OCI-LY3 (cell line): ENCODE measurements around the gene HS6ST2.
"Not testable (repeated sequence)": the region's sequence is repeated elsewhere in the genome, so short reads cannot be mapped to it uniquely, and the experiment has no call there.

ENCODE experiments used
- H2AFZ ChIP-seq: fragments of 200-600, 300-600 bp; shearing (Covaris generic); 2 replicates; pipeline ENCODE4 v1.6.0; 2014; ENCODE audit warnings: antibody characterized with exemption, low read depth, low read length
- H3K27ac ChIP-seq: fragments of 200-600, 300-600 bp; sonication (generic); 2 replicates; pipeline ENCODE4 v1.5.1; 2014; ENCODE audit warnings: mild to moderate bottlenecking, low read length, moderate library complexity, mixed read lengths
- H3K27me3 ChIP-seq: fragments of 200-600, 300-600 bp; sonication (generic); 2 replicates; pipeline ENCODE4 v1.6.1; 2014; ENCODE audit warnings: low read depth, low read length, mixed read lengths
- H3K36me3 ChIP-seq: fragments of 200-600, 300-600 bp; sonication (generic); replicated peaks from 2 replicates; pipeline ENCODE3; 2014; ENCODE audit warnings: low read depth, low read length, mixed read lengths
- H3K4me1 ChIP-seq: fragments of 300-600, 200-600 bp; sonication (generic); 2 replicates; pipeline ENCODE4 v1.6.1; 2014; ENCODE audit warnings: low read length, mixed read lengths
- H3K4me2 ChIP-seq: fragments of 200-600, 300-600 bp; sonication (generic); 2 replicates; pipeline ENCODE4 v1.6.1; 2014; ENCODE audit warnings: low read length, mixed read lengths
- H3K4me3 ChIP-seq: fragments of 300-600, 200-600 bp; sonication (generic); 2 replicates; pipeline ENCODE4 v1.5.1; 2014; ENCODE audit warnings: antibody characterized with exemption, mild to moderate bottlenecking, low read length, moderate library complexity
- H3K79me2 ChIP-seq: fragments of 300-600, 200-600 bp; shearing (Covaris generic); 2 replicates; pipeline ENCODE4 v1.6.1; 2014; ENCODE audit warnings: mild to moderate bottlenecking, low read length, mixed read lengths
- H3K9ac ChIP-seq: fragments of 300-600, 200-600 bp; shearing (Covaris generic); 2 replicates; pipeline ENCODE4 v1.6.0; 2014; ENCODE audit warnings: mild to moderate bottlenecking, low read length, moderate library complexity
- H3K9me3 ChIP-seq: fragments of 200-600, 300-600 bp; shearing (Covaris generic); 2 replicates; pipeline ENCODE4 v1.6.1; 2014; ENCODE audit warnings: low read length, mixed read lengths; ENCODE audit not compliant: insufficient read depth
- H4K20me1 ChIP-seq: fragments of 200-600, 300-600 bp; sonication (generic); 2 replicates; pipeline ENCODE4 v1.6.1; 2016; ENCODE audit warnings: low read length, mixed read lengths; ENCODE audit not compliant: insufficient read depth
- EZH2phosphoT487 ChIP-seq: fragments of 200-600 bp; shearing (Covaris generic); IDR thresholded peaks from 2 replicates; pipeline ENCODE4 v1.6.1; 2018; ENCODE audit warnings: antibody characterized with exemption, mixed run types, low read depth
- TF ChIP-seq, protein P1 (sequence below): fragments of 200-600, 300-600 bp; sonication (generic); IDR thresholded peaks from 2 replicates; pipeline ENCODE4 v1.5.1; 2014; ENCODE audit warnings: antibody characterized with exemption, low read length, low read depth

The HS6ST2 gene

DNA sequence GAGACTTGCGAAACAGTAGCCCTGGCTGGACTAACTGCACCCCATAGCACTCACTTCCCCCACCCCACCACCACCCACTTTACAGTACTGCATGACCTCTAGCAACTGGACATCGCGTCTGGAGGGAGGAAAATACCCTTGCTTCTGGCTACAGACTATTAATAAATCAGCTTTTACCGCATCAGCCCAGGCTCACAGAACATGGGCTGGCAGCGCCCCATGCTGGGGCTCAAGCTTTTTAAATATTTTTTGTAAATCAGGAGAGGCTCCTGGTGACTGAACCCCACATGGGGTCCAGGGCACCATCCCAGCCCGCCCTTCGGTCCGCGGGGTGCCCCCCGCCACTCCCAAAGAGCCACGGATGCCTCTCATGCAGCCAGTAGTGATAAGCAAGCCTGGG lies 2.7 kb downstream of the HS6ST2 start:
- Histone ChIP-seq H3K9ac (no peak overlapping the region), H3K79me2 (no peaks in the 10 kb centered on the region), H2AFZ (no peak overlapping the region), H3K4me3 (no peak overlapping the region), H3K27ac (no peak overlapping the region), H3K36me3 (no peaks in the 10 kb centered on the region), H3K4me1 (peaks cover 4% of the 10 kb centered on the region), H3K9me3 (no peaks in the 10 kb centered on the region), H3K27me3 (no peaks in the 10 kb centered on the region), H4K20me1 (no peaks in the 10 kb centered on the region), H3K4me2 (no peak overlapping the region)
- TF ChIP-seq EZH2phosphoT487: no peak
- TF ChIP-seq, protein P1, sequence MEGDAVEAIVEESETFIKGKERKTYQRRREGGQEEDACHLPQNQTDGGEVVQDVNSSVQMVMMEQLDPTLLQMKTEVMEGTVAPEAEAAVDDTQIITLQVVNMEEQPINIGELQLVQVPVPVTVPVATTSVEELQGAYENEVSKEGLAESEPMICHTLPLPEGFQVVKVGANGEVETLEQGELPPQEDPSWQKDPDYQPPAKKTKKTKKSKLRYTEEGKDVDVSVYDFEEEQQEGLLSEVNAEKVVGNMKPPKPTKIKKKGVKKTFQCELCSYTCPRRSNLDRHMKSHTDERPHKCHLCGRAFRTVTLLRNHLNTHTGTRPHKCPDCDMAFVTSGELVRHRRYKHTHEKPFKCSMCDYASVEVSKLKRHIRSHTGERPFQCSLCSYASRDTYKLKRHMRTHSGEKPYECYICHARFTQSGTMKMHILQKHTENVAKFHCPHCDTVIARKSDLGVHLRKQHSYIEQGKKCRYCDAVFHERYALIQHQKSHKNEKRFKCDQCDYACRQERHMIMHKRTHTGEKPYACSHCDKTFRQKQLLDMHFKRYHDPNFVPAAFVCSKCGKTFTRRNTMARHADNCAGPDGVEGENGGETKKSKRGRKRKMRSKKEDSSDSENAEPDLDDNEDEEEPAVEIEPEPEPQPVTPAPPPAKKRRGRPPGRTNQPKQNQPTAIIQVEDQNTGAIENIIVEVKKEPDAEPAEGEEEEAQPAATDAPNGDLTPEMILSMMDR: no peak

DNA sequence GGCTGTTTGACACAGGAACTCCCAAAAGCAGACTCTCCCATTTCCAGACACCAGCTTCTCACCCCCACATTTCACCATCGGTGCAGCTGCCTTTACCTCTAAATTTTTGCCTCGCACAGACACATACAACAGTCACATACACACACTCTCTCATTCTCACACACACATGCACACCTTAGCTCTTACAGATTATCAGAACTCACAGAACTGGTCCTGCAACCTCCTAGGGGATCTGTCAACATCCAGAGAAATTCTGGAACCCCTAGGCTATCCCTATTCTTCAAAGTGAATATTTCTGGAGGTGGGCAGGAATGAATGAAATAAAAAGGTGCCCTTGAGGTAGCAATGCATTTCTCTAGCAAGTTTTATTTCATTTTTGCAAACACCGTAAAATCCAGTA lies 4.1 kb downstream of the HS6ST2 start:
- H3K4me1 ChIP-seq: no peaks in the 10 kb centered on the region
- H3K9me3 ChIP-seq: no peaks in the 10 kb centered on the region

GRCh38 chrX:132953354-132953753 lies 5.1 kb downstream of the HS6ST2 start:
- TF ChIP-seq, protein P1: no peak
- no peak for TF ChIP-seq EZH2phosphoT487
- no peak overlapping the region for H3K4me2 ChIP-seq
- H3K27me3 ChIP-seq: no peaks in the 10 kb centered on the region
- no peaks in the 10 kb centered on the region for H3K4me1 ChIP-seq
- H3K79me2 ChIP-seq: no peaks in the 10 kb centered on the region
- H3K36me3 ChIP-seq: no peaks in the 10 kb centered on the region
- no peak overlapping the region for H3K9ac ChIP-seq
- no peaks in the 10 kb centered on the region for H4K20me1 ChIP-seq
- H3K4me3 ChIP-seq: no peak overlapping the region
- H2AFZ ChIP-seq: no peak overlapping the region
- no peak overlapping the region for H3K27ac ChIP-seq
- no peaks in the 10 kb centered on the region for H3K9me3 ChIP-seq

More for the DNA sequence above, 4.1 kb downstream of the HS6ST2 start:
- no peak overlapping the region for H3K27ac ChIP-seq
- H3K4me2 ChIP-seq: no peak overlapping the region
- no peak overlapping the region for H2AFZ ChIP-seq
- no peak overlapping the region for H3K4me3 ChIP-seq
- H3K27me3 ChIP-seq: no peaks in the 10 kb centered on the region
- H3K79me2 ChIP-seq: no peaks in the 10 kb centered on the region
- no peak overlapping the region for H3K9ac ChIP-seq
- H3K36me3 ChIP-seq: no peaks in the 10 kb centered on the region
- TF ChIP-seq, protein P1: no peak
- no peak for TF ChIP-seq EZH2phosphoT487
- no peaks in the 10 kb centered on the region for H4K20me1 ChIP-seq

DNA sequence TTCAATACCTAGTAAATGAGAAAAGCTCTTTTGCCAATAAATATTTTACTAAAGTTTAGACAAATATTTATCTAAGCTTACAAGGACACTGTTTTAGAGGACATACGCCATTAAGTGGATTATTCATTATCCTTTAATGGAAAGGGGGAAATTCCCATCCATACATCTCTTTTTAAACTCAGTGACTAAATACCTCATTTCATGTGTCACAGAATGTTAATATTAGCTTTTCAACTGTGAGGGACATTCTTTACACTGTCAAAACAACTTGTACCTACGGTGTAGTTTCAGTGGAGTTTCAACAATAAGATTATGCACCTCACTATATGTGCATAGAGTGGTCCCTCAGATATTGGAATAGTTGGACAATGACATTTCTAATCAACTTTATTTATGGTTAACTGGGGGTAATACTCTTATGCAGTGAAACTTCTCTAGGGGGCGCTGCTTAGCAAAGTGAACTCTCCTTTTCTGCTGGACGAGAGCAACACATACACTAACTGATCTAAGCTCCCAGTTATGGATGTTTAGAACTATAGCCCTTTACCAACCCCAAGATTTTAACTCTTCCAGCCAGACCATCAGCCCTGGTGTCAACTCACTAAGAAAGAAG lies 9.7 kb downstream of the HS6ST2 start:
- H2AFZ ChIP-seq: no peak overlapping the region
- no peaks in the 10 kb centered on the region for H4K20me1 ChIP-seq
- H3K4me2 ChIP-seq: no peak overlapping the region
- no peaks in the 10 kb centered on the region for H3K79me2 ChIP-seq
- TF ChIP-seq, protein P1: peak; percentile 41
- TF ChIP-seq EZH2phosphoT487: no peak
- no peak overlapping the region for H3K27ac ChIP-seq
- H3K27me3 ChIP-seq: no peaks in the 10 kb centered on the region
- no peak overlapping the region for H3K9ac ChIP-seq
- H3K9me3 ChIP-seq: no peaks in the 10 kb centered on the region
- H3K4me1 ChIP-seq: no peaks in the 10 kb centered on the region
- H3K4me3 ChIP-seq: no peak overlapping the region
- no peaks in the 10 kb centered on the region for H3K36me3 ChIP-seq

DNA sequence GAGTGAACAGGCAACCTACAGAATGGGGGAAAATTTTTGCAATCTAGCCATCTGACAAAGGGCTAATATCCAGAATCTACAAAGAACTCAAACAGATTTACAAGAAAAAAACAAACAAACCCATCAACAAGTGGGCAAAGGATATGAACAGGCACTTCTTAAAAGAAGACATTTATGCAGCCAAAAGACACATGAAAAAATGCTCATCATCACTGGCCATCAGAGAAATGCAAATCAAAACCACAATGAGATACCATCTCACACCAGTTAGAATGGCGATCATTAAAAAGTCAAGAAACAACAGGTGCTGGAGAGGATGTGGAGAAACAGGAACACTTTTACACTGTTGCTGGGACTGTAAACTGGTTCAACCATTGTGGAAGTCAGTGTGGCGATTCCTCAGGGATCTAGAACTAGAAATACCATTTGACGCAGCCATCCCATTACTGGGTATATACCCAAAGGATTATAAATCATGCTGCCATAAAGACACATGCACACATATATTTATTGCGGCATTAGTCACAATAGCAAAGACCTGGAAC lies 13.3 kb downstream of the HS6ST2 start:
- not testable (repeated sequence) for H3K27ac ChIP-seq, H2AFZ ChIP-seq, H3K4me2 ChIP-seq, H3K9me3 ChIP-seq, H4K20me1 ChIP-seq, H3K79me2 ChIP-seq, H3K9ac ChIP-seq, H3K4me3 ChIP-seq, H3K4me1 ChIP-seq, H3K27me3 ChIP-seq, H3K36me3 ChIP-seq
